NT2/D1 (cell line): ENCODE results near the gene CIROP.

Source experiments
- DNase-seq: peaks from one replicate; pipeline ENCODE4 v3.0.0-alpha.2; 2011; ENCODE audit warnings: low read depth, low spot score
- H3K27me3 ChIP-seq: 2 replicates; pipeline ENCODE4 v1.6.0; 2011; ENCODE audit warnings: mild to moderate bottlenecking; ENCODE audit not compliant: insufficient read length, insufficient read depth
- H3K36me3 ChIP-seq: 2 replicates; pipeline ENCODE4 v1.6.1; 2011; ENCODE audit warnings: mild to moderate bottlenecking, low read length, mixed read lengths; ENCODE audit not compliant: insufficient read depth, insufficient read length
- H3K4me1 ChIP-seq: 2 replicates; pipeline ENCODE4 v1.5.1; 2011; ENCODE audit not compliant: insufficient read depth, insufficient read length
- H3K4me3 ChIP-seq: 2 replicates; pipeline ENCODE4 v1.5.1; 2011; ENCODE audit warnings: low read depth; ENCODE audit not compliant: insufficient read length
- H3K9ac ChIP-seq: 2 replicates; pipeline ENCODE4 v1.6.0; 2011; ENCODE audit warnings: low read depth; ENCODE audit not compliant: insufficient read length
- H3K9me3 ChIP-seq: 2 replicates; pipeline ENCODE4 v1.5.1; 2011; ENCODE audit warnings: mild to moderate bottlenecking, low read length; ENCODE audit not compliant: insufficient read depth
- SUZ12 ChIP-seq: IDR thresholded peaks from 2 replicates; pipeline ENCODE4 v1.6.1; 2011; ENCODE audit not compliant: insufficient read length, insufficient read depth; ENCODE audit errors: extremely low read depth
- YY1 ChIP-seq: IDR thresholded peaks from 2 replicates; pipeline ENCODE4 v1.6.1; 2011; ENCODE audit not compliant: insufficient read length, insufficient read depth
- ZNF274 ChIP-seq: IDR thresholded peaks from 2 replicates; pipeline ENCODE4 v1.6.1; 2011; ENCODE audit warnings: mild to moderate bottlenecking, low read depth, low read length

CIROP gene

GRCh38 chr14:23104070-23104590 lies 659 bp downstream of the CIROP start:
- no peaks in the 10 kb centered on the region for H3K27me3 ChIP-seq
- TF ChIP-seq SUZ12 (no peak), YY1 (no peak), ZNF274 (no peak)
- H3K36me3 ChIP-seq, result peaks cover 2% of the 10 kb centered on the region
- no peak overlapping the region for H3K4me3 ChIP-seq
- H3K9me3 ChIP-seq, result peaks cover 8% of the 10 kb centered on the region; the same call in 1 of the 2 replicates
- no peak overlapping the region for H3K9ac ChIP-seq
- no peaks in the 10 kb centered on the region for H3K4me1 ChIP-seq
- no peak for DNase-seq

- Histone ChIP-seq H3K27me3 (no peaks in the 10 kb centered on the region), H3K9ac (no peak overlapping the region), H3K36me3 (peaks cover 8% of the 10 kb centered on the region), H3K4me3 (no peak overlapping the region), H3K9me3 (peaks cover 3% of the 10 kb centered on the region; the same call in 1 of the 2 replicates), H3K4me1 (no peaks in the 10 kb centered on the region)
- DNase-seq, result no peak
- TF ChIP-seq YY1, result no peak
- no peak for TF ChIP-seq SUZ12
- TF ChIP-seq ZNF274, result no peak
Measured at GRCh38 chr14:23103581-23103980, 1.2 kb downstream of the CIROP start.

GRCh38 chr14:23102801-23103200 lies 2.0 kb downstream of the CIROP start:
- Histone ChIP-seq H3K27me3 (no peaks in the 10 kb centered on the region), H3K36me3 (peaks cover 16% of the 10 kb centered on the region), H3K4me3 (no peak overlapping the region), H3K9me3 (no peaks in the 10 kb centered on the region), H3K9ac (no peak overlapping the region), H3K4me1 (no peaks in the 10 kb centered on the region)
- DNase-seq, result no peak
- no peak for TF ChIP-seq YY1
- TF ChIP-seq ZNF274, result no peak
- TF ChIP-seq SUZ12, result no peak

GRCh38 chr14:23101986-23102625 lies 2.7 kb downstream of the CIROP start:
- DNase-seq, result no peak
- Histone ChIP-seq H3K36me3 (peaks cover 22% of the 10 kb centered on the region), H3K9me3 (no peaks in the 10 kb centered on the region), H3K4me1 (no peaks in the 10 kb centered on the region), H3K4me3 (no peak overlapping the region), H3K9ac (no peak overlapping the region), H3K27me3 (no peaks in the 10 kb centered on the region)
- TF ChIP-seq SUZ12, result no peak
- TF ChIP-seq ZNF274, result no peak
- no peak for TF ChIP-seq YY1

GRCh38 chr14:23101213-23101970 lies 3.4 kb downstream of the CIROP start:
- H3K9ac ChIP-seq, result no peak overlapping the region
- TF ChIP-seq YY1 (no peak), ZNF274 (no peak), SUZ12 (no peak)
- H3K27me3 ChIP-seq, result no peaks in the 10 kb centered on the region
- H3K4me1 ChIP-seq, result no peaks in the 10 kb centered on the region
- H3K9me3 ChIP-seq, result no peaks in the 10 kb centered on the region
- H3K4me3 ChIP-seq, result no peak overlapping the region
- DNase-seq, result no peak
- H3K36me3 ChIP-seq, result peaks cover 28% of the 10 kb centered on the region

- peaks cover 28% of the 10 kb centered on the region for H3K36me3 ChIP-seq
- H3K4me3 ChIP-seq, result no peak overlapping the region
- TF ChIP-seq YY1 (no peak), SUZ12 (no peak), ZNF274 (no peak)
- H3K4me1 ChIP-seq, result no peaks in the 10 kb centered on the region
- no peak overlapping the region for H3K9ac ChIP-seq
- H3K9me3 ChIP-seq, result no peaks in the 10 kb centered on the region
- H3K27me3 ChIP-seq, result no peaks in the 10 kb centered on the region
- DNase-seq, result no peak
Measured at GRCh38 chr14:23099212-23099861, 5.5 kb downstream of the CIROP start.

- TF ChIP-seq YY1 (no peak), ZNF274 (no peak), SUZ12 (no peak)
- Histone ChIP-seq H3K27me3 (no peaks in the 10 kb centered on the region), H3K4me1 (no peaks in the 10 kb centered on the region), H3K9me3 (no peaks in the 10 kb centered on the region), H3K4me3 (no peak overlapping the region), H3K9ac (no peak overlapping the region), H3K36me3 (peaks cover 34% of the 10 kb centered on the region)
- DNase-seq, result no peak
Measured at GRCh38 chr14:23097786-23098185, 7.0 kb downstream of the CIROP start.
